IPS DF 6.9 (cell line): Measurements from ENCODE around the gene THSD4.

Experiments
- DNase-seq: peaks from one replicate; pipeline ENCODE4 v3.0.0-alpha.2; 2013; ENCODE audit warnings: low read depth, low spot score
- H3K27ac ChIP-seq: one replicate; pipeline ENCODE4 v1.5.1; 2013; ENCODE audit warnings: low read length, control low read depth
- H3K27me3 ChIP-seq: 2 replicates; pipeline ENCODE4 v1.6.1; 2013; ENCODE audit warnings: mild to moderate bottlenecking, low read length; ENCODE audit not compliant: control insufficient read depth, insufficient read depth
- H3K36me3 ChIP-seq: 2 replicates; pipeline ENCODE4 v1.6.1; 2013; ENCODE audit warnings: low read length; ENCODE audit not compliant: control insufficient read depth, insufficient read depth
- H3K4me1 ChIP-seq: 2 replicates; pipeline ENCODE4 v1.6.1; 2013; ENCODE audit warnings: low read length; ENCODE audit not compliant: control insufficient read depth, insufficient read depth
- H3K4me3 ChIP-seq: 2 replicates; pipeline ENCODE4 v1.5.1; 2013; ENCODE audit warnings: mild to moderate bottlenecking, low read length
- H3K9me3 ChIP-seq: 2 replicates; pipeline ENCODE4 v1.6.1; 2013; ENCODE audit warnings: low read length, inconsistent platforms; ENCODE audit not compliant: control insufficient read depth, insufficient read depth
- WGBS: extraction: QIAGEN DNeasy Blood & Tissue Kit; methylation state at CpG from one replicate; pipeline ENCODE4 v1.1.7; 2013; ENCODE audit warnings: mixed read lengths, missing lambda C conversion rate; ENCODE audit not compliant: insufficient read length, insufficient coverage; 5-methylcytosine and 5-hydroxymethylcytosine counted together

THSD4 gene

GRCh38 chr15:71559616-71560015 lies 444.3 kb downstream of the THSD4 start:
- WGBS: no CpG with 5 or more reads among the region's 3 CpGs
- no peaks in the 10 kb centered on the region for H3K9me3 ChIP-seq
- no peaks in the 10 kb centered on the region for H3K4me1 ChIP-seq
- H3K4me3 ChIP-seq: no peak overlapping the region
- no peaks in the 10 kb centered on the region for H3K27me3 ChIP-seq
- no peaks in the 10 kb centered on the region for H3K36me3 ChIP-seq
- DNase-seq: no peak
- no peak overlapping the region for H3K27ac ChIP-seq

- Histone ChIP-seq H3K9me3 (no peaks in the 10 kb centered on the region), H3K27me3 (no peaks in the 10 kb centered on the region), H3K27ac (no peak overlapping the region), H3K4me3 (no peak overlapping the region), H3K4me1 (no peaks in the 10 kb centered on the region), H3K36me3 (no peaks in the 10 kb centered on the region)
- no peak for DNase-seq
- no CpG with 5 or more reads among the region's 5 CpGs for WGBS
Measured at GRCh38 chr15:71562251-71562650, 447.0 kb downstream of the THSD4 start.

- Histone ChIP-seq H3K4me1 (no peaks in the 10 kb centered on the region), H3K4me3 (no peak overlapping the region), H3K9me3 (no peaks in the 10 kb centered on the region), H3K27me3 (no peaks in the 10 kb centered on the region), H3K36me3 (no peaks in the 10 kb centered on the region), H3K27ac (no peak overlapping the region)
- no CpG with 5 or more reads among the region's 1 CpG for WGBS
- no peak for DNase-seq
Measured at GRCh38 chr15:71564217-71564616, 448.9 kb downstream of the THSD4 start.

- no peaks in the 10 kb centered on the region for H3K9me3 ChIP-seq
- H3K36me3 ChIP-seq: no peaks in the 10 kb centered on the region
- no peak for DNase-seq
- no peak overlapping the region for H3K4me3 ChIP-seq
- no peak overlapping the region for H3K27ac ChIP-seq
- WGBS: no CpG with 5 or more reads among the region's 1 CpG
- no peaks in the 10 kb centered on the region for H3K4me1 ChIP-seq
- no peaks in the 10 kb centered on the region for H3K27me3 ChIP-seq
Measured at GRCh38 chr15:71565006-71565405, 449.7 kb downstream of the THSD4 start.

- H3K27ac ChIP-seq: no peak overlapping the region
- H3K27me3 ChIP-seq: no peaks in the 10 kb centered on the region
- no peaks in the 10 kb centered on the region for H3K36me3 ChIP-seq
- H3K9me3 ChIP-seq: no peaks in the 10 kb centered on the region
- DNase-seq: no peak
- H3K4me1 ChIP-seq: no peaks in the 10 kb centered on the region
- WGBS: no CpG with 5 or more reads among the region's 3 CpGs
- no peak overlapping the region for H3K4me3 ChIP-seq
Measured at GRCh38 chr15:71565631-71566160, 450.4 kb downstream of the THSD4 start.

GRCh38 chr15:71566226-71566625 lies 451.0 kb downstream of the THSD4 start:
- Histone ChIP-seq H3K27ac (no peak overlapping the region), H3K27me3 (no peaks in the 10 kb centered on the region), H3K9me3 (no peaks in the 10 kb centered on the region), H3K4me1 (no peaks in the 10 kb centered on the region), H3K4me3 (no peak overlapping the region), H3K36me3 (no peaks in the 10 kb centered on the region)
- DNase-seq: no peak
- no CpG with 5 or more reads among the region's 3 CpGs for WGBS

- Histone ChIP-seq H3K9me3 (no peaks in the 10 kb centered on the region), H3K27ac (no peak overlapping the region), H3K4me3 (no peak overlapping the region), H3K36me3 (no peaks in the 10 kb centered on the region), H3K4me1 (no peaks in the 10 kb centered on the region), H3K27me3 (no peaks in the 10 kb centered on the region)
- DNase-seq: no peak
- WGBS: no CpG with 5 or more reads among the region's 3 CpGs
Measured at GRCh38 chr15:71567173-71567572, 451.9 kb downstream of the THSD4 start.

- H3K9me3 ChIP-seq: no peaks in the 10 kb centered on the region
- no peak for DNase-seq
- no peaks in the 10 kb centered on the region for H3K4me1 ChIP-seq
- no peak overlapping the region for H3K27ac ChIP-seq
- H3K4me3 ChIP-seq: no peak overlapping the region
- no peaks in the 10 kb centered on the region for H3K27me3 ChIP-seq
- no peaks in the 10 kb centered on the region for H3K36me3 ChIP-seq
- WGBS: no CpG with 5 or more reads among the region's 1 CpG
Measured at GRCh38 chr15:71568227-71568626, 453.0 kb downstream of the THSD4 start.

GRCh38 chr15:71570736-71571135 lies 455.5 kb downstream of the THSD4 start:
- Histone ChIP-seq H3K27me3 (no peaks in the 10 kb centered on the region), H3K4me3 (no peak overlapping the region), H3K9me3 (no peaks in the 10 kb centered on the region), H3K27ac (no peak overlapping the region), H3K4me1 (no peaks in the 10 kb centered on the region), H3K36me3 (no peaks in the 10 kb centered on the region)
- DNase-seq: no peak
- WGBS: no CpG with 5 or more reads among the region's 7 CpGs

- H3K9me3 ChIP-seq: no peaks in the 10 kb centered on the region
- no peaks in the 10 kb centered on the region for H3K36me3 ChIP-seq
- WGBS: no CpG with 5 or more reads among the region's 1 CpG
- H3K27me3 ChIP-seq: no peaks in the 10 kb centered on the region
- no peak for DNase-seq
- H3K4me3 ChIP-seq: no peak overlapping the region
- no peaks in the 10 kb centered on the region for H3K4me1 ChIP-seq
- no peak overlapping the region for H3K27ac ChIP-seq
Measured at GRCh38 chr15:71571641-71572040, 456.4 kb downstream of the THSD4 start.

- no peak overlapping the region for H3K4me3 ChIP-seq
- no peaks in the 10 kb centered on the region for H3K27me3 ChIP-seq
- no CpG with 5 or more reads among the region's 5 CpGs for WGBS
- H3K4me1 ChIP-seq: no peaks in the 10 kb centered on the region
- no peak overlapping the region for H3K27ac ChIP-seq
- no peaks in the 10 kb centered on the region for H3K36me3 ChIP-seq
- peak; percentile 50 for DNase-seq
- H3K9me3 ChIP-seq: no peaks in the 10 kb centered on the region
Measured at GRCh38 chr15:71572452-71573053, 457.3 kb downstream of the THSD4 start.
